ENCODE measurements around the gene EIF4A2. TPM values are rescaled to one million over a fixed set of nuclear protein-coding genes. Genes with fewer than 3 reads are reported as not detected.
A peak's percentile ranks its signal among the peaks of the same experiment; 100 is the strongest.

EIF4A2 gene
- total and polyA plus RNA-seq, 2 of the 13 experiments (the other 11 are each of a cell fraction or from before 2014, with no cell fraction given), result 480 to 596 TPM

GRCh38 chr3:186783058-186783730, at the start of gene EIF4A2 (continued):
- peak; percentile 55; the same call in 1 of the 2 replicates for TF ChIP-seq IRF9 (CRISPR knock-in tag; IDR thresholded peaks at IDR 0.05; ENCODE audit: borderline replicate concordance)
- TF ChIP-seq ZNF30 (CRISPR knock-in tag; IDR thresholded peaks at IDR 0.05), result peak; percentile 33; the same call in 1 of the 2 replicates
- TF ChIP-seq GPBP1L1 (CRISPR knock-in tag; IDR thresholded peaks at IDR 0.05), result no peak
- no peak for TF ChIP-seq RFX3 (CRISPR knock-in tag; IDR thresholded peaks at IDR 0.05)
- TF ChIP-seq DPF2 (CRISPR knock-in tag; IDR thresholded peaks at IDR 0.05; ENCODE audit: borderline replicate concordance, low read depth), result no peak
- peak; percentile 54; the same call in 1 of the 2 replicates for TF ChIP-seq SMAD3 (CRISPR knock-in tag; IDR thresholded peaks at IDR 0.05)
- TF ChIP-seq TAF1 (CRISPR knock-in tag; IDR thresholded peaks at IDR 0.05), result peak; percentile 94
- TF ChIP-seq KAT8 (CRISPR knock-in tag; IDR thresholded peaks at IDR 0.05), result peak; percentile 77
- TF ChIP-seq ZFAT (CRISPR knock-in tag; conservative IDR thresholded peaks at IDR 0.05), result peak; percentile 17; the same call in 1 of the 2 replicates
- no peak for TF ChIP-seq BCLAF1 (IDR thresholded peaks at IDR 0.05)
- no peak; the same call in 1 of the 2 replicates for TF ChIP-seq SNAPC4 (CRISPR knock-in tag; IDR thresholded peaks at IDR 0.05)
- no peak for TF ChIP-seq KDM6A (CRISPR knock-in tag; IDR thresholded peaks at IDR 0.05; ENCODE audit: low read depth)
- peak; percentile 90 for TF ChIP-seq ZGPAT (CRISPR knock-in tag; IDR thresholded peaks at IDR 0.05)
- TF ChIP-seq NRL (CRISPR knock-in tag; IDR thresholded peaks at IDR 0.05; ENCODE audit: borderline replicate concordance), result peak; percentile 46; the same call in 1 of the 2 replicates
- TF ChIP-seq ZNF891 (CRISPR knock-in tag; IDR thresholded peaks at IDR 0.05), result 0 out of 2 replicates have a peak, but pooled peaks have one; percentile 9
- peak; percentile 86; the same call in 1 of the 2 replicates for TF ChIP-seq CCDC6 (CRISPR knock-in tag; IDR thresholded peaks at IDR 0.05)
- peak; percentile 21; the same call in 1 of the 2 replicates for TF ChIP-seq ZNF180 (CRISPR knock-in tag; IDR thresholded peaks at IDR 0.05; ENCODE audit: borderline replicate concordance, low read depth)
- TF ChIP-seq ZMYM2 (CRISPR knock-in tag; IDR thresholded peaks at IDR 0.05), result no peak
